Measurements from ENCODE around the gene GMDS.

Gene GMDS

GRCh38 chr6:1842334-1842733 lies 403.1 kb downstream of the GMDS start:
- DNase-seq (ENCODE audit: low read depth in 2 of 3, low spot score in 1 of 3) = no peak

GRCh38 chr6:1841136-1841535 lies 404.3 kb downstream of the GMDS start:
- DNase-seq (ENCODE audit: low read depth in 2 of 3, low spot score in 1 of 3) = no peak

- DNase-seq (ENCODE audit: low read depth in 2 of 3, low spot score in 1 of 3) = no peak
Measured at GRCh38 chr6:1840491-1841121, 404.8 kb downstream of the GMDS start.

DNA sequence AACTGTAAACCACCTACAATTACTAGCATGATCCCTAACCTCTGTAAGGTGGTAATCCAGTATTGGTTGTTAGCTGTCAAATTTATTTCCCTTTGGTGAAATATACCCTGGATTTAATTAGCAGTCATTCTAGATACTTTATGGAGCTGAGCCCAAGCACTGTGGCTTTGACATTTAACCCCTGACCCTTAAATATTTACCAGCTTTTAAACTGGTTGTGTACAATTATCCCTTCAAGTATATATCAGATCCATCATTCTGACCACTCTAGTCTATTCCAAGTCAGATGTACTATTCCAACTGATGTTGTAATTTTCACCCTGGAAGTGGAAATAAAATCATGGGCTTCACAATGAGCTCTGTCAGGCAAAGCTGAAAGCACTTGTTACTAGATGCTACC lies 406.0 kb downstream of the GMDS start:
- no peak for DNase-seq (ENCODE audit: low read depth in 2 of 3, low spot score in 1 of 3)

DNA sequence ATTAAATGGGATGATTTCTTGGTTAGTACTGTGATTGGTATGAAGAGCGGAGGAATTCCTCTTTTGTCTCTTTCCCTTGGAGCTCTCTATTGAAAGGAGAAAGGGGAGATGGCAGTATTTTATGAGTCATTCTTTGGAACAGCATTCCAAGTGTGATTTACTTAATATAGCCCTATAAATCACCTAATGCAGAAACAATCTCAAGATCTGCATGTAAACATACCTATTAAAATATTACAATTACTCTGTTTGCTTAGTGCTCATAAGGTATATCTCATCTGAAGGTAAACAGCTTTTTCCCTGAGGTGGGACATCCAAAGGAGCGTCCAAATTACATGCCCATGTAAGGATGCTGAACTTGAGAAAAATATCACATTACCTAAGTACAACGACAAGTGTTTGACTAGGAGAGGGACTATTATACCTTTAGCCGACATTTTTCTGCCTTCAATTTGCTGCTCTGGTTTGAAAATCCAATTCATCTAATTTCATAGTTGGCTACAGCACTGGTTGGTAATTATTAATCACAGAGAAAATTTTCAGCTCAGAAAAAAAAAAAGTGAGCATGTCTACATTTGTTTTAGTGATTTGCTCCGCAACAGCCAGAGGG lies 406.7 kb downstream of the GMDS start:
- no peak for DNase-seq (ENCODE audit: low read depth in 2 of 3, low spot score in 1 of 3)

DNA sequence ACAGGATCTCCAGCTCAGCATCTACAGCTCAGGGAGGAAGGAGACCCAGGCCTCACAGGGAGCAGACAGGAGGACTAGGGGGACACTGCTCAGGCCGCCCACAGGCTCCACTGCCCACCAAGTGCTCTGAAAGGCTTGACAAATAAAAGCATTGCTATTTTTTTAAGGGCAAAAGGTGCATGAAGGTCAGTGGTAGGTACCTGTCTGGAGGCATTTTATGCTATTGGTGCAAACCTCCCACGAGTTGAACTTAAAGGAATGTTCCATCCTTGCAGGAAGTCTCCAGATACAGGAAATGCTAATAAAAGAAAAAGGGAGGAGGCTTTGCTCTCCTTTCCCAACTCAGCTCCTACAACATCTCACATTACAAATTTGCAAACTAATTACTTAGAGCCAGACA lies 407.6 kb downstream of the GMDS start:
- DNase-seq (ENCODE audit: low read depth in 2 of 3, low spot score in 1 of 3) = no peak

- no peak for DNase-seq (ENCODE audit: low read depth in 2 of 3, low spot score in 1 of 3)
Measured at GRCh38 chr6:1836690-1837089, 408.7 kb downstream of the GMDS start.

GRCh38 chr6:1834646-1835516 lies 410.5 kb downstream of the GMDS start:
- DNase-seq (ENCODE audit: low read depth in 2 of 3, low spot score in 1 of 3) = no peak

- DNase-seq (ENCODE audit: low read depth in 2 of 3, low spot score in 1 of 3) = no peak
Measured at GRCh38 chr6:1834207-1834606, 411.2 kb downstream of the GMDS start.

DNA sequence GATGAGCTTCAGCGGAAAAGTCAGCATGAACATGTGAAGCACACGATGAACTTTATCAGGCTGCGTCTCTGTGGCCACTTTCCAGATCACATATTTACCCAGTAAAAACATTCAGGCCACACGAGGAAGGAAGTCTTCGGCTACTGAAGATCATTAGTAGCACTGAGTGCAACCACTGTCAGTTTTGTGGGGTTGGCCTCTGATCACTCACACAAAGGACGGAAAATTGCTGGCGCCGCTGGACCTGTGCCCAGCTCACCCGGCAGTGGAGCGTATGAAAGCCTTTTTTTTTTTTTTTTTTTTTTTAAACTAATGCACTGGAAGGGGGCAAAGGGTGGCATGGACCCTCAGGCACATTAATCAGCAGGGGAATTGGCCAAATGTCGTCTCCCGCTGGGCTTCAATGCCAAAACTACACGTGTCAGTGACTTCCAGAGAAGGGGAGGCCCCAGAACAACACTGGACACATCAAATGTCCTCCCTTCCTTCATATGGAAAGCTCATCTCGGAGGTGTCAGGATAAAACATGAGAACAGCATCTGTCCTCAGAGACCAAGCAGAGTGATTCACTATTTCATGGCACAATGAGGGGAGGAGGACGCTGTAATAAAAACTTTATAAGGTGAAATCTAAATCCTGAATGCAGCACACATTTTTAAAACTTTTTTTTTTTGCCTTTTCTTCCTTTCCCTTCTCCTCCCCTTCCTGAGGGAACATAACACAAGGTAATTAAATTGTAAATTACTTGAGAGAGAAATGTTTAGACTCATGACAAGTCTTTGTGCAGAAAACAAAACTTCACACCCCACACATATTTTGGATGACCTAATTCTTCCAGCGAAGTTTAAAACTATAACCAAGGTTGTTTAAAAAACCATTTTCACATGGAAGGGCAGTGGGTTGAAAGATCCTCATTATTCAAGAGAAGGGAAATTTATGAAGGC lies 412.3 kb downstream of the GMDS start:
- DNase-seq (ENCODE audit: low read depth in 2 of 3, low spot score in 1 of 3) = no peak

GRCh38 chr6:1832358-1832757 lies 413.0 kb downstream of the GMDS start:
- DNase-seq (ENCODE audit: low read depth in 2 of 3, low spot score in 1 of 3) = no peak

GRCh38 chr6:1827984-1828793 lies 417.2 kb downstream of the GMDS start:
- no peak for DNase-seq (ENCODE audit: low read depth in 2 of 3, low spot score in 1 of 3)

DNA sequence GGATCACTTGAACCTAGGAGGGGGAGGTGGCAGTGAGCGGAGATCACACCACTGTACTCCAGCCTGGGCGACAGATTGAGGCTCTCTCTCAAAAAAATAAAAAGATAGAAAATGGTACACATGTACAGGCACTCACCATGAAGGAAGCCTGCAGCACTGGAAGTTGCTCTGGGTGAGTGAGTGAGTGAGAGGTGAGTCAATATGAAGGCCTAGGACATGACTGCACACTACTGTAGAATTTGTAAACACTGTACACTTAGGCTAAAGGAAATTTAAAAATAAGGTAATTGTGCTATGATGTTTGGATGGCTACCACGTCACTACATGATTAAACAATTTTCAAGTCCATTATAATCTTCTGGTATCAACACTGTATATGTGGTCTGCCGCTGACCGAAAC lies 419.5 kb downstream of the GMDS start:
- DNase-seq (ENCODE audit: low read depth in 2 of 3, low spot score in 1 of 3) = no peak

DNA sequence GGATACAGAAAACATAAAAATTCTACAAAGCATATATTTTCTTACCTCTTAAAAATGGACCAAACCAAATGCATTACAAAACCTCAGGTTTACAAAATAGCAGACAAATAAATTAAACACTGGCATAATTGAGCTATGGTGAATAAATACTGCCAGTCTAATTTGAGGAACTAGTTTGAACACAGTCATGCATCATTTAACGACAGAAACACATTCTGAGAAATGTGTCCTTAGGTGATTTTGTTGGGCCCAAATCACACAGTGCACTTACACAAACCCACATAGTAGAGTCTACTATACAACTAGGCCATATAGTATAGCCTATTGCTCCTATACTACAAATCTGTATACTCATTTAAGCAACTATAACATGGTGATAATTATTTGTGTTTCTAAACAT lies 420.1 kb downstream of the GMDS start:
- DNase-seq (ENCODE audit: low read depth in 2 of 3, low spot score in 1 of 3) = no peak

- DNase-seq (ENCODE audit: low read depth in 2 of 3, low spot score in 1 of 3) = no peak
Measured at GRCh38 chr6:1821513-1822183, 423.8 kb downstream of the GMDS start.

DNA sequence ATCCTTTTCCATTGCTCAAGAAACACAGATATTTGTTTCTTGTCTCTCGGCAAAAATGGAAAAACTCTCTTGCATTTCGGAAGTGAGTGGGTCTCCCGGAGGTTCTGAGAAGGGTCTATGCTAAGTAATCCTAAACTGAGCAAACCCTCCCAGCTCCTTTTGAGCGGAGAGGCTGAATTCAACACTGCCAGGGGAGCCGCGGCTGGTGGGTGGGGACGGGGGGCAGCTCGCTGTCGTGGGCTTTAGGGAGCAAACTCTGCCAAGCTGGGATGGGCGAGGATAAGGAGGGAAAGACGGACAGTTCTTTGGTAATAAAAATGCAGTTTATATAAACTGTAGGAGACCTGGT lies 424.3 kb downstream of the GMDS start:
- no peak for DNase-seq (ENCODE audit: low read depth in 2 of 3, low spot score in 1 of 3)

GRCh38 chr6:1820714-1821113 lies 424.7 kb downstream of the GMDS start:
- DNase-seq (ENCODE audit: low read depth in 2 of 3, low spot score in 1 of 3) = no peak

GRCh38 chr6:1820165-1820564 lies 425.2 kb downstream of the GMDS start:
- DNase-seq (ENCODE audit: low read depth in 2 of 3, low spot score in 1 of 3) = no peak

DNA sequence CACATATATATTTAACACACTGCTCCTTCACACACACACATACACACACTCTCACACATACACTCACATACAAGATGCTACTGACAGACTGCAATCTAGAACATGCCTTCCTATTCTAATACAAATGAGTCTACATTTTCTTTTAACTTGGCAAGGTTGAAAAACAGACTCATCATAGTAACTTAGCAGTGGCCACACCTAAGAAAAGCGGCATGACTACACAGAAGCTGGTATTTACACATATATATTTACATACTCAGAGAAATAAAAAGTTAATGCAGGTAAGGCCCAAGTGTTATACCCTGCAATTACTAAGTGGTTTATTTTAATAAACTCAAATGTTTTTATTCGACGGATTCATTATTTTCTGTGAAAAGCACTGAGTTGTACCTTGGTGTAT lies 426.4 kb downstream of the GMDS start:
- no peak for DNase-seq (ENCODE audit: low read depth in 2 of 3, low spot score in 1 of 3)

Data from stimulated activated CD4-positive, alpha-beta T cell treated with anti-CD3 and anti-CD28 coated beads, Interleukin-12 subunit alpha, Interleukin-12 subunit beta, amount 100 ng/mL, for 48 hours (primary cell).